ENCODE results near the gene PIEZO1. TPM values are rescaled to one million over a fixed set of nuclear protein-coding genes. Genes with fewer than 3 reads are reported as not detected.

PIEZO1 gene
- total and polyA plus RNA-seq, 9 of the 15 experiments (the other 6 are each of a cell fraction or from before 2014, with no cell fraction given) = 3.6 to 432 (median 131) TPM

DNA sequence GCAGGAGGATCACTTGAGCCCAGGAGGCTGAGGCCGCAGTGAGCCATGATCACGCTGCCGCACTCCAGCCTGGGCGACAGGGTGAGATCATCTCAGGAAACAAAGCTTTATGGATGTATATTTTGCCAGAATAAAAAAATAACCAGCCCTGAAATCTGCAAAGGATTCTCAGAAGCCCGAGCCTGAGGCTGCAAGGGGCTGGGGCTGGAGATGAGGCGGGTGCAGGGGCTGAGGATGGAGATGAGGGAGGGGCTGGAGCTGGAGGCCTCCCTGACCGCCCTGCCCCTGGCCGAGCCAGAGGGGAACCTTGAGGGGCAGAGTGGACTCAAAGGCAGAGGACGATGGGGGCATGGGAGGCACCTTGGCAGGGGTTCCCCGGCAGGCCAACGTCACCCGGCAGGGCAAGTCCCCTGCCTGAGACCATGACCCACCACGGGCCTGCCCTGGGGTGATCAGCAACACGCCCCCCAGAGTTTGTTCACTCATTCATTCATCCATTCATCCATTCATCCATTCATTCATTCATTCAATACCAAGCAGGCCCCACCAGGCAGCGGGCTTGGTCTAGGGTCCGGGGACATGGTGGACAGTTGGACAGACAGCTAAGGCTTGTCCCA, 32.5 kb downstream of the PIEZO1 start:
- FAIRE-seq (no peak), ATAC-seq (no peak), DNase-seq (ENCODE audit: extremely low read depth in 1 of 4, low spot score in 3 of 4) (no peak)
- no peak overlapping the region for H2AFZ ChIP-seq (ENCODE audit: low read depth, low read length)
- no peak overlapping the region for H3K27ac ChIP-seq (ENCODE audit: extremely low read depth, low read depth, low read length)
- peaks cover 36% of the 10 kb centered on the region for H4K20me1 ChIP-seq (replicated peaks; ENCODE audit: control insufficient read depth, insufficient read depth, low read length)
- no peaks in the 10 kb centered on the region for H3K9me3 ChIP-seq (replicated peaks; ENCODE audit: control insufficient read depth, insufficient read depth, low read depth, low read length)
- BruUV-seq (replicated peaks) = no TSS peak
- no peak overlapping the region for H3K4me2 ChIP-seq (ENCODE audit: insufficient read depth, low read length)
- peaks cover 8% of the 10 kb centered on the region for H3K9me1 ChIP-seq (ENCODE audit: control insufficient read depth, insufficient read depth, low read length)
- H3K9ac ChIP-seq (ENCODE audit: insufficient read depth in 1 of 2, low read depth in 2 of 2, low read length in 2 of 2) = peak overlapping the region in 1 of 2 experiments; percentile 71; a peak in 1 of 4 replicates
- ChIA-PET POLR2A (interaction anchor here (8.9 kb wide), 1 partner anchor 19 kb away, joined by 102 read pairs; no protein-coding TSS in a partner anchor), CTCF (ENCODE audit: low intra/inter-chr PET ratio) (no interaction called here)
- 90% methylated on average over 16 of the region's 16 CpGs for WGBS (ENCODE audit: insufficient coverage, low coverage, missing lambda C conversion rate)
- H3K4me1 ChIP-seq (replicated peaks in 1 of 2; ENCODE audit: control insufficient read depth in 2 of 2, insufficient read depth in 2 of 2, low read length in 2 of 2) = peaks cover 0 to 79% of the 10 kb centered on the region in 2 experiments; a peak in 2 of 5 replicates
- peak; percentile 21; the same call in 1 of the 2 replicates for TF ChIP-seq POLR2G (IDR thresholded peaks at IDR 0.05; ENCODE audit: low read depth, low read length)
- no peak for TF ChIP-seq ZNF586 (CRISPR knock-in tag; conservative IDR thresholded peaks at IDR 0.05)
- no peak for TF ChIP-seq HDAC3 (IDR thresholded peaks at IDR 0.05; ENCODE audit: borderline replicate concordance, partially characterized antibody)
- no peak for TF ChIP-seq KAT8 (IDR thresholded peaks at IDR 0.05; ENCODE audit: low read depth)
- TF ChIP-seq ZNF24 (IDR thresholded peaks at IDR 0.05) = peak; percentile 73
- in situ Hi-C loops (cut with MboI) = no loop called here
- H3K4me3 ChIP-seq = no peak overlapping the region
- no peaks in the 10 kb centered on the region for H3K27me3 ChIP-seq (ENCODE audit: control insufficient read depth in 2 of 2, insufficient read depth in 2 of 2, low read length in 2 of 2)
- peaks cover 82% of the 10 kb centered on the region for H3K79me2 ChIP-seq (ENCODE audit: control insufficient read depth, insufficient read depth, low read length)
- peaks cover 86% of the 10 kb centered on the region; the same call in 2 of the 3 replicates for H3K36me3 ChIP-seq (ENCODE audit: control insufficient read depth, insufficient read depth, low read length)
- intact Hi-C loops (cut with micrococcal nuclease) = no loop called here

DNA sequence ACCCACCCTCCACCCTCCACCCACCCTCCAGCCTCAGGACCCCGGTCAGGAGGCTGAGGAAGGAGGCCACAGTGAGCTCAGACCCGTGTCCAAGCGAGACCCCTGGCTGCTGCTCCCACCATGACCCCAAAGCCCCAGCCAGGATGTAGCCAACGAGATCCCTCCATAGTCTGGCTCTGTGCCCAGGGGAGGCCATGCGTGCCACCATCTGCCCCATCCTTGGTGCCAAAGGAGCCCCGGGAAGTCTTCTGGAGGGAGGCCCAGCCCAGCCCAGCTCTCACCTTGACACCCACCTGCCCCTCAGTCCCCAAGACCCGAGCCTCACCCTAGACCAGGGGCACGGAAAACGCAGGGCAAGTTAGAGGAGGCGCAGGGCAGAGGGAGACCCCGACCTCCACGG, 34.2 kb downstream of the PIEZO1 start:
- H3K27me3 ChIP-seq (ENCODE audit: control insufficient read depth in 2 of 2, insufficient read depth in 2 of 2, low read length in 2 of 2) = no peaks in the 10 kb centered on the region
- TF ChIP-seq POLR2G (IDR thresholded peaks at IDR 0.05; ENCODE audit: low read depth, low read length) (peak; percentile 38; the same call in 1 of the 2 replicates), MEIS2 (IDR thresholded peaks at IDR 0.05; ENCODE audit: partially characterized antibody) (no peak)
- no peak overlapping the region for H3K27ac ChIP-seq (ENCODE audit: extremely low read depth, low read depth, low read length)
- no peak overlapping the region for H3K4me3 ChIP-seq
- H3K9ac ChIP-seq (ENCODE audit: insufficient read depth in 1 of 2, low read depth in 2 of 2, low read length in 2 of 2) = peak overlapping the region in 1 of 2 experiments; percentile 65; a peak in 2 of 4 replicates
- peaks cover 6% of the 10 kb centered on the region for H3K9me1 ChIP-seq (ENCODE audit: control insufficient read depth, insufficient read depth, low read length)
- BruUV-seq (replicated peaks) = no TSS peak
- peaks cover 0 to 83% of the 10 kb centered on the region in 2 experiments; a peak in 2 of 5 replicates for H3K4me1 ChIP-seq (replicated peaks in 1 of 2; ENCODE audit: control insufficient read depth in 2 of 2, insufficient read depth in 2 of 2, low read length in 2 of 2)
- ATAC-seq (no peak), DNase-seq (ENCODE audit: extremely low read depth in 1 of 4, low spot score in 3 of 4) (no peak), FAIRE-seq (no peak)
- in situ Hi-C loops (cut with MboI) = no loop called here
- 91% methylated on average over 11 of the region's 12 CpGs for WGBS (ENCODE audit: insufficient coverage, low coverage, missing lambda C conversion rate)
- ChIA-PET POLR2A (interaction anchor here (1.0 to 1.1 kb wide), 2 partner anchors 12 to 34 kb away, joined by 3 to 4 read pairs; partner anchors contain the start of gene PIEZO1), CTCF (ENCODE audit: low intra/inter-chr PET ratio) (interaction anchor here (0.6 kb wide), 1 partner anchor 123 kb away, joined by 3 read pairs; no protein-coding TSS in a partner anchor)
- peaks cover 31% of the 10 kb centered on the region for H4K20me1 ChIP-seq (replicated peaks; ENCODE audit: control insufficient read depth, insufficient read depth, low read length)
- peaks cover 85% of the 10 kb centered on the region for H3K79me2 ChIP-seq (ENCODE audit: control insufficient read depth, insufficient read depth, low read length)
- no peak overlapping the region for H2AFZ ChIP-seq (ENCODE audit: low read depth, low read length)
- H3K9me3 ChIP-seq (replicated peaks; ENCODE audit: control insufficient read depth, insufficient read depth, low read depth, low read length) = no peaks in the 10 kb centered on the region
- H3K36me3 ChIP-seq (ENCODE audit: control insufficient read depth, insufficient read depth, low read length) = peaks cover 84% of the 10 kb centered on the region; the same call in 2 of the 3 replicates
- no peak overlapping the region for H3K4me2 ChIP-seq (ENCODE audit: insufficient read depth, low read length)
- intact Hi-C loops (cut with micrococcal nuclease) = no loop called here
